Stimulated activated CD4-positive, alpha-beta T cell treated with anti-CD3 and anti-CD28 coated beads, TNF-alpha, amount 100 ng/mL, for 4 hours (primary cell): ENCODE data around the gene ISOC1.
A peak's percentile ranks its signal among the peaks of the same experiment; 100 is the strongest.

Source experiments
- DNase-seq, 3 experiments: peaks; one replicate each; pipeline ENCODE4 v3.0.0-alpha.2; 2020; ENCODE audit warnings: low read depth in 3 of 3

The ISOC1 gene

DNA sequence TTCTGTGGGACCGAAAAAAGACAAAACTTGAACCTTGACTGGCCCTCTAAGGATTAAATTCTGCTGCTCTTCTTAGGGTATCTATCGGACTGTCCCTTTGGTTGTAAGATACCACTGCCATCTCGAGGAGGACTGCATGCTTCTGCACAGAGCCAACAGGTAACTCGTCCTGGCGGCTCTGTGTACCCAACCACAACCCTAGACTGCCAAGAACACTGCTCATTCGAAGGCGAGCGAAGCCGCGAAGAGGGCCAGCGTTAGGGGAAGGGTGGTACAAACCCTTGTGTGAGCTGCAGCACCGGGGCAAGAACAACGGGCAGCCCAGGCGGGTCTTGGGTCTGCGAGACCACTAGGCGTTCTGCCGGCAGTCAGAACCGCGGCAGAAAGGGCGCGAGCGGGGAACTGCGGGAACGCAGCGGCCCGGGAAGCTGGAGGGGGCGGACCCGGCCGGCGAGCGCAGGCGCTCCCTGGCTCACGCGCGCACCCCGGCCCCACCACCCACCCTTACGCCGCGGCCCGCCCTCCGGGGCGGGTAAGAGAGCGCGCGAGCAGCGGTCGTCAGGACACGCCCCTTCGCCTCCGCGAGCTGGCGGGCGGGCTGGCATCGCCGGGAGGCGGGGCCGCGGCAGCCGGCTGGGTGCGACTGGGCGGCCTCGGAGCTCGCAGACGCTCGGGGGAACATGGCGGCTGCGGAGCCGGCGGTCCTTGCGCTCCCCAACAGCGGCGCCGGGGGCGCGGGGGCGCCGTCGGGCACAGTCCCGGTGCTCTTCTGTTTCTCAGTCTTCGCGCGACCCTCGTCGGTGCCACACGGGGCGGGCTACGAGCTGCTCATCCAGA lies at the start of gene ISOC1:
Gene ISOC1, plus strand, starts transcription at position 663 of the 837 bp plus-strand sequence. Its CDS starts 18 bp downstream, at position 681.
- peak; percentile 82 to 91 (median 85) for DNase-seq

DNA sequence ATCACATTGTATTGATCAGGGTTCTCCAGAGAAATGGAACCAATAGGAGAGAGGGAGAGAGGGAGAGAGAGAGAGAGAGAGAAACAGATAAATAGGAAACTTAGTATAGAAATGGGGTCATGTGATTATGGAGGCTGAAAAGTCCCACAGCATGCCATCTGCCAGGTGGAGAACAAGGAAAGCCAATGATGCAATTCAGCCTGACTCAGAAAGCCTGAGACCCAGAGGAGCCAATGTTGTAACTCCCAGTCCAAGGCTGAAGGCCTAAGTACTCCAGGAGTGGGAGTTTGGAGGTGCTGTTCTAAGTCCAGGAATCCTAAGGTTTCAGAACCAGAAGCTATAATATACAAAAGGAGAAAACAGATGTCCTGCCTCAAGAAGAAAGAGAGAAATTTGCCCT lies 48.4 kb upstream of the ISOC1 start:
- DNase-seq, result no peak

DNA sequence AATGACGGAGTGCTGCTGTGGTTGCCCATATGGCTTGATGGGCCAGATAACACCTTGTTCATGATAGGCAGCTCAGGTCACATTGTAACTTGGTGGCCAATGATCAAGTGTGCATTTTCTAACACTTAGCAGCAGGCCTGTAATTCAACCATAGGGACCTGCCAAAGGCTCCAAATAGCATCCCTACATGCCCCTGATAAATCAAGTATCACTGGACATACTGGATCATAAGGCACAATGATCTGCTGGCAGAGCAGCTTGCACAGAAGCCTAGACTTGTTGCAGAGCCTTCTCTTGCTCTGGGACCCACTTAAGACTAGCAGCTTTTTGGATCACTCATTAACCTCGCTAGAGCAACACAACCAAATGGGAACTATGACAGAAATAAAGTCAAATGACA lies 46.0 kb upstream of the ISOC1 start:
- no peak for DNase-seq

DNA sequence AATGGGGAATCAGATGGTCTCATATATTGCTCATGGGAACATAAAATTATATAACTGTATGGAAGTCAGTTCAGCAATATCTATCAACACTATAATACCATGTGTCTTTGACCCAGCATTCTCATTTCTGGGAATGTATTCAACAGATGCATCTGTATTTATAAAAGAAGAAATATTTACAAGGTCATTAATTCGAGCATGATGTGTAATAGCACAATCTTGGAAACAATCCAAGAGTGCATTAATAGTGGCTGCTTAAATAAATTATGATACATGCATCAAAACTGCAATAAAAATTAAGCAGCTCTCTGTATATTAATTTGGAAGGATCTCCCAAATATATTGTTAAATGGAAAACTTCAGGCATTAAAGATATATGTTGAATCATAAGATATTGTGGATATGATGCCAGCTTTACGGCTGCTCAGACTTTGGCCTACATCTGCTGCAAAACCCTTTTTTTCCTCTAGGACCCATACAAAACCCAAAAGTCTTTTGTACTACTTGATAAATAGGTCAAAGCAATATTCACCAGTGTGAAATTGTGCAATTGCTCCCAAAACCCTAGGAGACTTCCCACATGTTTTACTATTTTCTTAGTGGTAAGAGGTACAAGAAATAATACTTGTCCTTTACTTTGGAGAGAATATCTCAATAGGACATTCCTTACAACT lies 45.3 kb upstream of the ISOC1 start:
- DNase-seq, result no peak

DNA sequence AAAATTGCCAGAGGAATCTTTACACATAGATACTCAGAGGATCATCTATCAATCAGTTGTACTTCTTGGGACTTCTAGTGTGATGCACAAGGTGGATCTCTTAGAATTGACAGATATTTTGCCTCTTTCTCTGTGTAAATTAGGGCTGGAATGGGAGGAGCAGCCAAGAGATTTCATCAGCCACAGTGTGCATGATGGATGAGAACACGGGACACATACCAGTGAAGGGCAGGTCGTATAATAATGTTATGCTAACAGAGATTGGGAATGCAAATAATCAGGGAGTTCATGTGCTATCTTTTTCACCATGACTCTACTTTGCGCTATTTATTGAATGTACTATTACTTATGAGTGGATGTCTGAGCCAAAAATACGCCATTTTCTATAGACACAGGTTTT lies 43.3 kb upstream of the ISOC1 start:
- no peak for DNase-seq

DNA sequence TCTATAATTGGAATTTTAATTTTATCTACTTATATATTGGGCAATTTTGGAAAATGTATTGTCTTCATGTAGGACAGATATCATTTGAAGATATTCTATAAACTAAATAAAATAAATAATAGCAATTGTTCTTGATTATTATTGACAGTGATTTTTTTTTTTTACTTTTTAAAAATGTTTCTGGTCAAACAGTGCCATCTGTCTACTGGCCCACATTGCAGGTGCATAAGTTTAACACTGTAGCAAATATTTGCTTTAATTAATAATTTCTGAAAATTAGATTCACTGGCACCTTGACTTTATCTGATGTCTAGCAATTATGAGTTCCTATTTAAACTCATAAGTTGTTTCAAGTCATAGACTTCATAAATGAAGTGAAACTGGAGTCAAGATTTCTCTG lies 41.1 kb upstream of the ISOC1 start:
- DNase-seq, result no peak

DNA sequence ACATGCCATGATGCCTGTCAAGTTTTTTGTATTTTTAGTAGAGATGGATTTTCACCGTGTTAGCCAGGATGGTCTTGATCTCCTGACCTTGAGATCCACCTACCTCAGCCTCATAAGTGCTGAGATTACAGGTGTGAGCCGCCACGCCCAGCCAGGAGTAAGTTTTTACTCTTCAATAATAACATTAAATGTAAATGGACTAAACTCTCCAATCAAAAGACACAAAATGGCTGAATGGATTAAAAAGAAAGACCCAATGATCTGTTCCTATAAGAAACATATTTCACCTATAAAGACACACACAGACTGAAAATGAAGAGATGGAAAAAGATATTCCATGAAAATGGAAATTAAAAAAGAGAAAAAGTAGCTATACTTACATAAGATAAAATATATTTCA lies 37.2 kb upstream of the ISOC1 start:
- DNase-seq, result no peak

DNA sequence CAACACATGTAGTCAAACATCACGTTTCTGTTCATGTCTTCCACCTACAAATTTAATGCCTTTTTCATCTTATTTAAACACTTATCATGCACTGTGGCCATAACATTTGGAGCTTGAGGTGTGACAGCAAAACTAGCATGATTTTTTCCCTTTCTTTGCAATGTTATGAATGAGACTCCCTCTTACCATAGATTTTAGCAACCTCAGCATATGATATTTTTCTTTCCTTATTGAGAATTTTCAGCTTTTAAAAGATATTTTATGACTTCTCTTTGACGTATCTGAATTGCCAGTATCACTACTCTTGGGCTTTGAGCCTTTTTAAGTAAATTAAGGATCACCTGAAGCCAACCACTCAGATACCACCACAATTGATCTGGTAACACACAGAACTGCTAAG lies 32.7 kb upstream of the ISOC1 start:
- no peak for DNase-seq

DNA sequence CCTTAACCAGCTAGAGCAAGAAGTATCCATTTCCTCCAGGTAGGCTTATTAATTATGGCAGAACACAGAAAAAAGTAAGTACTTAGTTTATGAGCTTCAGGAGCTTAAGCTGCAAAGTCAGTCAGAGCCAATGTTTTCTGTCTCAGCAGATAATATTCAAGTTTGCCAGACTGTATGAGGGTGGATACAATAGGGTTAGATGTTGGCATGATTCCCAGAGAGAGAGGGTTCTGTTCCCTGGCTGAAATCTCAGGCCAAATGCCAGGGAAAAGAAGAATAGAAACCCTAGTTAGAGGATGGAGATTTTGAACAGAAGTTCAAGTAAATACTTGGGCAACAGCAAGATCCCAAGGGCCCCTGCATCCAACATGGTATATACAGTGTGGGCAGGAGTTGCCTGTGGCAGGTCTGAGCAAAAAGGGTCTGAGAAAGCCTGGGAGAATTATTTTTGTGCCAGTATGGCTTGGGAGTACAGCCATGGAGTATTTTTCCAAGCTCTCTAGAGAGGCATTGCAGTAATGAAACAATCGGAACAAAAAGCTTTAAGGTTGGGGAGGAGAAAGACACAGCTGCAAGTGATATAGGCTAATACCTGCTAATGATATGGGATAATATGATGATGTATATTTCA lies 31.0 kb upstream of the ISOC1 start:
- no peak for DNase-seq

DNA sequence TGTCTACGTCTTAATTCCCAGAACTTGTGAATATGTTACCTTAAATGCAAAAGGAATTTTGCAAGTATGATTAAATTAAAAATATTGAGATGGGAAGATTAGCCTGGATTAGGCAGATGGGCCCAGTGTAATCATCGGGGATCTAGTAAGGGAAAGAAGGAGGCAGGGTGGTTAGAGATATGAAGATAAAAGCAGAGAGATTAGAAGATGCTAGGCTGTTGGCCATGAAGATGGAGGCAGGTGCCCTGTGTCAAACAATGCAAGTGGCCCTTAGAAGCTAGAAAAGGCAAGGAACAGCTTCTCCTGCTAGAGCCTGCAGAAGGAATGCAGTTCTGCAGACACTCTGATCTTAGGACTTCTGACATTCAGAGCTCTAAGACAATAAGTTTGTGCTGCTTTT lies 28.8 kb upstream of the ISOC1 start:
- DNase-seq, result no peak

DNA sequence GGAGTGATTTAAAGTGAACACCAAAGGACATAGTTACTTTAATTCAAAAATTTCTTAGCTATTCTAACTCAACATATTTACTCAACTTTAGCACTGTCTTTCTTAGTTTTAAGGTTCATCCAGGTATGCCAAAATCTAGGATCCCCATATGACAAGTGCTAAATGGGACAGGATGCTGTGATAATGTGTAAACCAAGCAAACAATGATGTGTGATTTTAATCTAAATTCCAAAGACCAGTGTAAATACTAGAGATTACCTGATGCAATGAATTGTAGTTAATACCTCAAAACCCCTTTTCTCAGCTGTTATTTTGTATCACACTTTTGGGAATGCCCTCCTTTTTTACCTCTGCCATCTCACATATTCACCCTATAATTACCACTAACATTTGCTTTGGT lies 26.8 kb upstream of the ISOC1 start:
- DNase-seq, result no peak

DNA sequence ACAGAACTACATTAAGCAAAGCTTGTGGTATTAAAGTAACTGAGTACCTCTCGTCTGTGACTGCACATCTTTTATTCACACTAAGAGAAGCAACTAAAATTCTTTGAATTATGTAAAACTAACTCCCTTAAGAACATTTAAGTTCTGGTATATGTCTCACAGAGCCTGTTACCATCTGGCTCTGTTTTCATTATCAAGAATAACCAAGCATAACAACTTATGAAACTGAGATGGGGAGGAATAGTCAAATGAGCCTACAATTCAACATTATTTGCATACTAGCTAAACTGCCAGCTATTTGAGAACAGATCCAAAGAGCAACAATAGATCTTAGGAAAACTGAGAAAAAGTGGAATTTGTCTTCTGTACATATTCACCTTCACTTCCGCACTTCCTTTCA lies 25.3 kb upstream of the ISOC1 start:
- no peak for DNase-seq

DNA sequence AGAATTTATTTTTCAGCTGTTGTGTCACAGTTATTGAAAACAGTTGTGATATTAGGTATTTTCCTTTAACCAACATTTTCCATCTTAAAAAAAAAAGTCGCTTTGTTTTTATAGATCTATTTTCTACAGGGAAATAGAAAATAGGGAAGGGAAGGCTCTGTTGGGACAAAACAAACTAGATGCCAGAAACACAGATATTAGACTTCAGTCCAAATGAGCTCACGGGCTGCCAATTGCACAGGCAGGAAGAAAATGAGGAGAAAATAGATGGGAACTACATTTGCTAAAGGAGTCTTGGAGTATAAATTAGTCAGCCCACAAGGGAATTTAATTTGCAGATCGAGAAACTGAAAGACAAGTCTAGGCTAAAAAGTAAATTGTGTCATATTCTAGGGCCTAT lies 21.4 kb upstream of the ISOC1 start:
- no peak for DNase-seq

DNA sequence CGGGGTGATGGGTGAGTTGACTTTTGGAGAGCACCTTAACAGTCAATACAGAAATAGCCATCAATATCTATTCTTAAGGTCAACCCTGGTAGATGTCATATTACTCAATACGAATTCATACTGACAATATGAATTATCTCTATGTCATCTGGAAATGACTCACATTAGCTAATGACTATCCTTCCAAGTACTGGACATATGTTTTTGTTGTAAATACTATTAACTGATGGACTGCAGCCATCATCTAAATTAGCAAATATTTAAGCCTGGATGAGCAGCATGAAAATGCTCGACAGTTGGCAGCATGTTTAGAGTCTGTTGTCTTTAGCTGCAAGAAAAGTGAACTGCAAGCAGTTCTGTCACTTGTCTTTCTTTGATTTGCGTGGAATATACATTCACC lies 19.6 kb upstream of the ISOC1 start:
- no peak for DNase-seq

DNA sequence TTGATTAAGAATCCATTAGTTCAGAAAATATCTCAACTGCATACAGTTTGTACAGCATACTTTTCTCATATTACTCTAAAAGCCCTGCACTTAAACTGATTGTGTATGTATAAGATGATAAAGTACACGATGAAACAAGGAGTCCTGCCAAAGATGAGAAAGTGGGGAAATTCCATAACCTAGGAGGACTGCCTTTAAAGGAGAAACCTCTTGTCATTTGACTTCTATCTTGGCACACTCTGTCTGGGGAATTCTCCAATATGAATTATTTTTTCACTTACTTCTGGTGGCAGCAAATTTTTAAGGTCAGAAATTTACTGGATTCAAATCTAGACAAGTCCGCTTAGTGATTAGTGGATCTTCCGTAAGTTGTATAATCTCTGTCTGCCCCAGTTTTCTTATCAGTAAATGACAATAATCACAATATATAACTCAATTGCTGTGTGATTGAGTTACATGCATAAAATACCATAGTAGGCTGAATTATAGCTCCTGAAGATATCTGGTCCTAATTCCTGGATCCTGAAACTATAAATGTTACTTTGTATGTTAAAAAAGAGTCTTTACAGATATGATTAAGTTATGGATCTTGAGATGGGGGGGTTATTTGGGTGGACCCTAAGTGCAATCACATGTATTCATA lies 17.0 kb upstream of the ISOC1 start:
- no peak for DNase-seq

DNA sequence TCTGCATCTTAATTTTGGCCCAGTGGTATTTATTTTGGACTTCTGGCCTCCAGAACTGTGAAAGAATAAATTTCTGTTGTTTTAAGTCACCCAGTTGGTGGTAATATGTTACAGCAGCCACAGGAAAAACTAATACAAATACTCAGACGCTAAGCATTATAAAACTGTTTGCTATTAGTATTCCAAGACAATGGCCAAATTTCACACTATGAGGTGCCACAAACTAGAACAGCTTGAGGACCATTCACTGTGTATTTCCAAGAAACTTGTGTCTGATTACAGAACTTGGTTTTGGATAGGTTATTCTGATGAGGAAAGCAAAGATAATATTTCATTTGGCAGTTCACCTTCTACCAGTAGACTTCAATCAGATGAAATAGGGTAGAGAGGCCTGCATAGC lies 16.3 kb upstream of the ISOC1 start:
- no peak for DNase-seq

DNA sequence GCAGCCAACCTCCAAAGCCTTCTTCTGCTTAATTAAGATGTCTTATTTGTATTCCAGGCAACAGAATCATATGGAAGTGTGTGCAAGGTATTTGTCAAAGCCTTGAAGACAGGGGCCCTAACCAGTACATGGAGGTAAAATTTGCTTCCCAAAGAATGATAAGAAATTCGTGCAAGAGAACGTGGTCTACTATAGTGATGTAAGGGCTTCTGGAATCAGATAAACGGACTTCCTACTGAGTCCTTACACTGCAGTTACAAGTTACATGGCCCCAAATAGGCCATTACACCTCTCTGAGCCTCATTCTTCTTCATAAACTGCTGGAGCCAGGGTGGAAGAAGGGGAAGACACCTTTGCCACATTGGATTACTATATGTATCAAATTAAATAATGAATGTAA lies 15.9 kb upstream of the ISOC1 start:
- DNase-seq, result no peak

DNA sequence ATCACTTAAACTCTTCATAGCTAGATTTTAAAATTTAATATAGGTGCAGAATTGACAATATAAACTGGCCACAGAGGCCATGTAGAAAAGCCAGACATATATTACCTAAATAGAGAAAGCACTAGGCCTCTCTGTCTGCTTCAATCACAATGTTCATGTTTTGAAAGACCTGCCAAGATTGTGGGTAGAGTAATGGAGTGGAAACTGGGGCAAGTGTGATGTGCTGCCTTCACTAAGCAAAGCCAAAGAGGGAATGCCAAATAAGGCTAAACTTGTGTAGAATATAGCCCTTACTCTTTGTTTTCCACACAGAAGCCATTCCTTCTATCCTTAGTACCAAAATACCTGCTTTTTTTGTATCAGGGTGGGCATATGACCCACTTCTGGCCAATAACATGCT lies 15.1 kb upstream of the ISOC1 start:
- DNase-seq, result no peak

DNA sequence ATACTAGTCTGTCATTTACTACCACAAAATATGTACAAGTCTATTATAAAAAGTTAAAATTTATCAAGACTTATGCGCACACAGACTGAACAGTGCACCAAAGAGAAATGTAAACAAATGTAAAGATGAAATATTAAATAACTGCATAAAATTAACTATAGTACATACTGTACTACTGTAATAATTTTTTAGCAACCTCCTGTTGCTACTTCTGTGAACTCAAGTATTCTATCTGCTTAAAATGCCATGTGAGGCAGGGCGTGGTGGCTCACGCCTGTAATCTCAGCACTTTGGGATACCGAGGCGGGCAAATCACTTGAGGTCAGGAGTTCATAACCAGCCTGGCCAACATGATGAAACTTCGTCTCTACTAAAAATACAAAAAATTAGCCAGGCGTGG lies 13.8 kb upstream of the ISOC1 start:
- no peak for DNase-seq

DNA sequence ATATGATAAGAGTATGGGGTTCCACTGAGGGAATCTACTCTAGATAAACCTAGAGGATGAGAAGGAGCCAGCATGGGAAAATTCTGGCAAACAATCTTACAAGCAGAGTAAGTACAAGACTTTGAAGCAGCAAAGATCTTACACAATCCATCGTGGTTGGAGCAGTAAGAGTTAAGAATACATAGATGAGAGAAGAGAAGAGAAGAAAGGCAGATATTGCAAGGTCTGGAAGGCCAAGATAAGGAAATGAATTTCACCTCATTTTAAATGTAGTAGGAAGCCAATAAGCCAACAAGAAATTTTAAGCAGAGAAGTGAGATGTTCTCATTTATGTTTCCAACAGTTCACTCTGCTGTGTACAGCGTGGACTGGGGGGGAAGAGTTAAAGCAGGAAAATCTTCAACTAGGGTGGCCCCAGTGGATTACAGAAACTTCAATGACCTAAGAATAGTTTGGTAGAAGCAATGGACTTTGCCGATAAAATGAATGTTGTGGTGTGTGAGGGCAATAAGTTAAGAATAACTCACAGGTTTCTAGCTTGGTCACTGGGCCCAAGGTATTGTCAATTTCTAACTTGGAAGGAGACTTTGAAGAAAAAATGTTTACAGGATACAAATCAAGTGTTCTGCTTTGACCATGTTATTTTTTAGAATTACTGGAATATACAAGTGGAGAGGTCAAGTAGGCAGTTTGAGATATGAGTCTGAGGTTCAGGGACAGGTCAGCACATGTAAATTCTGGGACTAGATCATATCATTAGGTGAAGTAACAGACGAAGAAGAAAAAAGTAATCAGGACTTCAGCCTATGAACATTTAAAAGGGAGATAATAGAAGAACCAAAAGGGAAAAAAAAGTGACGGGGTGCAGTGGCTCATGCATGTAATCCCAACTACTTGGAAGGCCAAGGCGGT lies 12.1 kb upstream of the ISOC1 start:
- no peak for DNase-seq
